K562 (cell line): Measurements from ENCODE around the gene RBM22. TPM values are rescaled to one million over a fixed set of nuclear protein-coding genes. Genes with fewer than 3 reads are reported as not detected.
A peak's percentile ranks its signal among the peaks of the same experiment; 100 is the strongest.

ENCODE experiments used
- ATAC-seq: fragments of 200-7000 bp; cut with Tn5 transposase; 3 replicates; pipeline ENCODE4 v1.9.1; 2020; ENCODE audit warnings: moderate library complexity
- BruUV-seq: library from RNA; stranded (reverse); fragments of 400-500 nt; replicated peaks from 2 replicates; lab custom pipeline; 2021; lab: Mats Ljungman, UMichigan
- CTCF ChIA-PET: fragments of 300-600 bp; formaldehyde crosslinking; extraction: SDS; loops from one replicate; lab custom pipeline; 2021; ENCODE audit warnings: low intra/inter-chr PET ratio; lab: Yijun Ruan, JAX
- POLR2A ChIA-PET: fragments of 300-600, 350-650 bp; sonication (Branson Sonifier 250); formaldehyde crosslinking; extraction: SDS; loops from one replicate; lab custom pipeline; 2021; ENCODE audit warnings: antibody characterized with exemption, inconsistent platforms; lab: Yijun Ruan, JAX
- DNase-seq, 4 experiments: peaks; one replicate each; pipeline versions ENCODE4 v3.0.0 to v3.0.0-alpha.2; 2011 to 2018; ENCODE audit warnings: low spot score in 3 of 4, mixed read lengths in 3 of 4; ENCODE audit errors: extremely low read depth in 1 of 4
- FAIRE-seq: peaks from 2 replicates; lab custom pipeline; 2011; peaks lifted over from hg19 to GRCh38; lab: Jason Lieb, UNC
- H2AFZ ChIP-seq: 2 replicates; pipeline ENCODE4 v1.6.0; 2011; ENCODE audit warnings: low read depth, low read length, control low read depth, inconsistent platforms
- H3K27ac ChIP-seq: fragments of 200-600 bp; 3 replicates; pipeline ENCODE4 v1.8.0; 2011; ENCODE audit warnings: low read depth, mild to moderate bottlenecking, control low read depth, inconsistent platforms, low read length, moderate library complexity, mixed read lengths; ENCODE audit errors: extremely low read depth
- H3K27me3 ChIP-seq, 2 experiments: fragments of 300-600 bp in 1 of 2; 2 replicates in 1 of 2; 3 replicates in 1 of 2; pipeline versions ENCODE4 v1.6.0 to v1.8.0; 2011; ENCODE audit warnings: inconsistent platforms in 2 of 2, low read length in 2 of 2, mild to moderate bottlenecking in 1 of 2, mixed read lengths in 1 of 2, moderate library complexity in 1 of 2; ENCODE audit not compliant: control insufficient read depth in 2 of 2, insufficient read depth in 2 of 2
- H3K36me3 ChIP-seq: fragments of 300-600 bp; 3 replicates; pipeline ENCODE4 v1.8.0; 2011; ENCODE audit warnings: mild to moderate bottlenecking, low read length, inconsistent platforms; ENCODE audit not compliant: control insufficient read depth, insufficient read depth
- H3K4me1 ChIP-seq, 2 experiments: fragments of 200-600 bp in 1 of 2; replicated peaks in 1 of 2; 2 replicates in 1 of 2; 3 replicates in 1 of 2; pipeline versions ENCODE4 v1.5.1 to v1.8.0; 2011; ENCODE audit warnings: inconsistent platforms in 2 of 2, low read length in 2 of 2, mild to moderate bottlenecking in 1 of 2, mixed read lengths in 1 of 2, moderate library complexity in 1 of 2; ENCODE audit not compliant: control insufficient read depth in 2 of 2, insufficient read depth in 2 of 2
- H3K4me2 ChIP-seq: 2 replicates; pipeline ENCODE4 v1.6.1; 2011; ENCODE audit warnings: low read length, control low read depth, inconsistent platforms, mixed read lengths; ENCODE audit not compliant: insufficient read depth
- H3K4me3 ChIP-seq: fragments of 200-600 bp; sonication (generic), shearing (Covaris generic); 2 replicates; pipeline ENCODE4 v1.5.1; 2016; ENCODE audit warnings: control low read depth, inconsistent platforms
- H3K79me2 ChIP-seq: fragments of 200-600 bp; 3 replicates; pipeline ENCODE4 v1.8.0; 2011; ENCODE audit warnings: low read length, inconsistent platforms; ENCODE audit not compliant: control insufficient read depth, insufficient read depth
- H3K9ac ChIP-seq, 2 experiments: 2 replicates each; pipeline versions ENCODE4 v1.6.0 to v1.6.1; 2011; ENCODE audit warnings: low read depth in 2 of 2, low read length in 2 of 2, control low read depth in 1 of 2, inconsistent platforms in 1 of 2, mild to moderate bottlenecking in 1 of 2, mixed read lengths in 1 of 2; ENCODE audit not compliant: insufficient read depth in 1 of 2
- H3K9me1 ChIP-seq: one replicate; pipeline ENCODE4 v1.6.0; 2011; ENCODE audit warnings: inconsistent platforms, mild to moderate bottlenecking, low read length, moderate library complexity; ENCODE audit not compliant: control insufficient read depth, insufficient read depth
- H3K9me3 ChIP-seq: replicated peaks from 2 replicates; pipeline ENCODE4 v1.5.1; 2011; ENCODE audit warnings: low read depth, low read length, inconsistent platforms; ENCODE audit not compliant: control insufficient read depth, insufficient read depth
- H4K20me1 ChIP-seq: replicated peaks from 2 replicates; pipeline ENCODE4 v1.6.1; 2011; ENCODE audit warnings: low read length, inconsistent platforms, mixed read lengths; ENCODE audit not compliant: control insufficient read depth, insufficient read depth
- ETS2 ChIP-seq: IDR thresholded peaks from 2 replicates; pipeline ENCODE4 v1.6.1; 2016; ENCODE audit warnings: borderline replicate concordance, missing genetic modification characterization, mild to moderate bottlenecking, moderate library complexity, missing compliant biosample characterization; ENCODE audit not compliant: poor library complexity, severe bottlenecking
- SMC3 ChIP-seq: conservative IDR thresholded peaks from 2 replicates; pipeline ENCODE4 v1.6.1; 2011; ENCODE audit warnings: low read depth, low read length, improper control_type of control experiment; ENCODE audit not compliant: insufficient read depth
- ZBTB33 ChIP-seq: sonication (generic); formaldehyde crosslinking; IDR thresholded peaks from 2 replicates; pipeline ENCODE4 v1.8.1; 2023; ENCODE audit warnings: mild to moderate bottlenecking, missing genetic modification reagents
- WGBS: fragments of 100-300 bp; shearing (Covaris generic); methylation state at CpG from one replicate; pipeline ENCODE4 v1.1.6; 2016; ENCODE audit warnings: low coverage, mixed read lengths; ENCODE audit not compliant: insufficient coverage; ENCODE audit errors: missing lambda C conversion rate; 5-methylcytosine and 5-hydroxymethylcytosine counted together
- in situ Hi-C: fragments of 300-500 bp; cut with MboI; formaldehyde crosslinking; loops from 4 replicates; pipeline ENCODE4 v1.15.0; 2018; ENCODE audit warnings: inconsistent platforms, mixed read lengths
- intact Hi-C: fragments of 100-400 bp; cut with micrococcal nuclease; formaldehyde crosslinking; loops from 2 replicates; pipeline ENCODE4 v1.14.2; 2022
- polyA plus RNA-seq, 8 experiments: library from polyadenylated mRNA; depleted of rRNA in 4 of 8; stranded (reverse) in 5 of 8; unstranded in 3 of 8; fragments of >200 nt; fragmentation: Nextera tagmentation in 2 of 8; fragmentation: Illumina TruSeq in 1 of 8; extraction: Ambion mirVana in 2 of 8; extraction: Trizol in 1 of 8; gene quantifications; 2 replicates each; pipeline versions ENCODE4 v1.2.1 to v1.2.3, GENCODE V29; 2011 to 2014; ENCODE audit warnings: inconsistent platforms in 1 of 8, missing spikeins in 1 of 8
- total RNA-seq, 7 experiments: library from RNA; depleted of rRNA in 6 of 7; stranded (reverse); fragments of >200 nt in 6 of 7; fragmentation: Illumina TruSeq in 2 of 7; extraction: Trizol in 2 of 7; gene quantifications; 2 replicates each; pipeline versions ENCODE4 v1.2.1 to v1.2.3, GENCODE V29; 2011 to 2021; ENCODE audit warnings: low replicate concordance in 1 of 7

The RBM22 gene
- total and polyA plus RNA-seq, 9 of the 15 experiments (the other 6 are each of a cell fraction or from before 2014, with no cell fraction given), result 31.3 to 82.2 (median 44.8) TPM

GRCh38 chr5:150738862-150739261, 38.0 kb upstream of the RBM22 start:
- WGBS, result 74% methylated on average over 7 of the region's 7 CpGs
- BruUV-seq, result no TSS peak
- ChIA-PET POLR2A (interaction anchor here (1.3 kb wide), 1 partner anchor 12 kb away, joined by 3 read pairs; no protein-coding TSS in a partner anchor), CTCF (no interaction called here)
- in situ Hi-C loops, result no loop called here
- peaks cover 32% of the 10 kb centered on the region for H3K36me3 ChIP-seq
- no peak overlapping the region for H3K4me3 ChIP-seq
- TF ChIP-seq SMC3, result no peak
- no peak for TF ChIP-seq ETS2 (tag)
- TF ChIP-seq ZBTB33, result peak; percentile 61
- TF ChIP-seq, all 486 proteins: peak for 1
- ATAC-seq, result no peak
- Histone ChIP-seq H3K27ac (no peak overlapping the region), H4K20me1 (0 out of 2 replicates have a peak, but pooled peaks cover 3% of the 10 kb centered on the region), H2AFZ (no peak overlapping the region), H3K27me3 (no peaks in the 10 kb centered on the region), H3K9me3 (no peaks in the 10 kb centered on the region), H3K4me2 (no peak overlapping the region), H3K9me1 (no peaks in the 10 kb centered on the region), H3K79me2 (peaks cover 69% of the 10 kb centered on the region), H3K9ac (no peak overlapping the region), H3K4me1 (peaks cover 13 to 14% of the 10 kb centered on the region in 2 experiments)
- DNase-seq, result no peak
- intact Hi-C loops, result no loop called here
- FAIRE-seq, result no peak
